Measurements from ENCODE around the gene ARID5B.

DNA sequence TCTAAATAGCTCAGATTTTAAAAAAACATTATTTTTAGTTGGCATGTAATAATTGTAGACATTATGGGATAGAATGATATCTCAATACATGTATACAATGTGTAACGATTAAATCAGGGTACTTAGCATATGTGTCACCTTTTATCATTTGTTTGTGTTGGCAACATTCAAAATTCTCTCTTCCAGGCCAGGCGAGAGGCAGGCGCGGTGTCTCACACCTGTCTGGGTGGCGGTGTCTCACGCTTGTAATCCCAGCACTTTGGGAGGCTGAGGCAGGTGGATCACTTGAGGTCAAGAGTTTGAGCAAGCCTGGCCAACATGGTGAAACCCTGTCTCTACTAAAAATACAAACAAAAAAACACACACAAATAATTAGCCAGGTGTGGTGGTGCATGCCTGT, 215.4 kb downstream of the ARID5B start:
- TF ChIP-seq, protein P1, sequence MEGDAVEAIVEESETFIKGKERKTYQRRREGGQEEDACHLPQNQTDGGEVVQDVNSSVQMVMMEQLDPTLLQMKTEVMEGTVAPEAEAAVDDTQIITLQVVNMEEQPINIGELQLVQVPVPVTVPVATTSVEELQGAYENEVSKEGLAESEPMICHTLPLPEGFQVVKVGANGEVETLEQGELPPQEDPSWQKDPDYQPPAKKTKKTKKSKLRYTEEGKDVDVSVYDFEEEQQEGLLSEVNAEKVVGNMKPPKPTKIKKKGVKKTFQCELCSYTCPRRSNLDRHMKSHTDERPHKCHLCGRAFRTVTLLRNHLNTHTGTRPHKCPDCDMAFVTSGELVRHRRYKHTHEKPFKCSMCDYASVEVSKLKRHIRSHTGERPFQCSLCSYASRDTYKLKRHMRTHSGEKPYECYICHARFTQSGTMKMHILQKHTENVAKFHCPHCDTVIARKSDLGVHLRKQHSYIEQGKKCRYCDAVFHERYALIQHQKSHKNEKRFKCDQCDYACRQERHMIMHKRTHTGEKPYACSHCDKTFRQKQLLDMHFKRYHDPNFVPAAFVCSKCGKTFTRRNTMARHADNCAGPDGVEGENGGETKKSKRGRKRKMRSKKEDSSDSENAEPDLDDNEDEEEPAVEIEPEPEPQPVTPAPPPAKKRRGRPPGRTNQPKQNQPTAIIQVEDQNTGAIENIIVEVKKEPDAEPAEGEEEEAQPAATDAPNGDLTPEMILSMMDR (IDR thresholded peaks at IDR 0.05) = no peak
- no peak for TF ChIP-seq POLR2A (IDR thresholded peaks at IDR 0.05)
- TF ChIP-seq EP300 (IDR thresholded peaks at IDR 0.05; ENCODE audit: low read depth) = no peak

Data from transverse colon (tissue), 3 donors.